ENCODE results near the gene KDM4C.
"Not testable (repeated sequence)": the region's sequence is repeated elsewhere in the genome, so short reads cannot be mapped to it uniquely, and the experiment has no call there.

KDM4C gene

GRCh38 chr9:7180247-7180646 lies 422.5 kb downstream of the KDM4C start:
- DNase-seq = no peak

- not testable (repeated sequence) for DNase-seq
Observed at GRCh38 chr9:7183139-7183538, 425.4 kb downstream of the KDM4C start.

GRCh38 chr9:7185612-7186011 lies 427.8 kb downstream of the KDM4C start:
- DNase-seq = no peak

- no peak for DNase-seq
Observed at GRCh38 chr9:7186175-7186574, 428.4 kb downstream of the KDM4C start.

- DNase-seq = no peak
Observed at GRCh38 chr9:7192266-7192665, 434.5 kb downstream of the KDM4C start.

- DNase-seq = no peak
Observed at GRCh38 chr9:7195526-7195925, 437.8 kb downstream of the KDM4C start.

GRCh38 chr9:7196467-7196866 lies 438.7 kb downstream of the KDM4C start:
- no peak for DNase-seq

- no peak for DNase-seq
Observed at GRCh38 chr9:7201196-7201595, 443.4 kb downstream of the KDM4C start.

- no peak for DNase-seq
Observed at GRCh38 chr9:7205806-7206205, 448.0 kb downstream of the KDM4C start.

GRCh38 chr9:7206221-7206758 lies 448.5 kb downstream of the KDM4C start:
- DNase-seq = no peak

- DNase-seq = no peak
Observed at GRCh38 chr9:7209016-7209715, 451.4 kb downstream of the KDM4C start.

- no peak for DNase-seq
Observed at GRCh38 chr9:7209990-7210389, 452.2 kb downstream of the KDM4C start.

- no peak for DNase-seq
Observed at GRCh38 chr9:7210854-7211637, 453.3 kb downstream of the KDM4C start.

GRCh38 chr9:7211657-7212056 lies 453.9 kb downstream of the KDM4C start:
- DNase-seq = no peak

GRCh38 chr9:7212101-7212500 lies 454.3 kb downstream of the KDM4C start:
- DNase-seq = no peak

GRCh38 chr9:7216004-7216841 lies 458.4 kb downstream of the KDM4C start:
- no peak for DNase-seq

GRCh38 chr9:7223981-7224380 lies 466.2 kb downstream of the KDM4C start:
- DNase-seq = no peak

Data from CD4-positive, alpha-beta T cell treated with Interferon gamma for 1 hour (primary cell).